HEK293T (cell line): ENCODE data around the gene SNX18.

Source experiments
- CTCF ChIA-PET: fragments of 350-600 bp; formaldehyde crosslinking; extraction: SDS; loops from one replicate; lab custom pipeline; 2021; ENCODE audit warnings: antibody characterized with exemption, inconsistent platforms; lab: Yijun Ruan, JAX
- POLR2A ChIA-PET: fragments of 350-600 bp; formaldehyde crosslinking; extraction: SDS; loops from one replicate; lab custom pipeline; 2020; ENCODE audit warnings: antibody characterized with exemption, inconsistent platforms; lab: Yijun Ruan, JAX
- DNase-seq: peaks from one replicate; pipeline ENCODE4 v3.0.0; 2012; ENCODE audit warnings: mixed read lengths; ENCODE audit errors: extremely low spot score
- ARNT ChIP-seq: fragments of 450-650 bp; IDR thresholded peaks from 2 replicates; pipeline ENCODE4 v1.6.1; 2017; ENCODE audit warnings: mild to moderate bottlenecking
- BHLHE40 ChIP-seq: fragments of 450-650 bp; IDR thresholded peaks from 2 replicates; pipeline ENCODE4 v1.6.1; 2016; ENCODE audit warnings: mild to moderate bottlenecking, moderate library complexity, borderline replicate concordance
- CTBP1 ChIP-seq: fragments of 450-650 bp; IDR thresholded peaks from 2 replicates; pipeline ENCODE4 v1.6.1; 2016; ENCODE audit warnings: borderline replicate concordance
- ELF4 ChIP-seq: fragments of 450-650 bp; IDR thresholded peaks from 2 replicates; pipeline ENCODE4 v1.6.1; 2017; ENCODE audit warnings: antibody characterized with exemption
- FOXA1 ChIP-seq: fragments of 450-650 bp; IDR thresholded peaks from 2 replicates; pipeline ENCODE4 v1.6.1; 2016; ENCODE audit warnings: mild to moderate bottlenecking
- FOXK2 ChIP-seq: fragments of 450-650 bp; IDR thresholded peaks from 2 replicates; pipeline ENCODE4 v1.6.1; 2016; ENCODE audit warnings: mild to moderate bottlenecking
- FOXM1 ChIP-seq: fragments of 450-650 bp; IDR thresholded peaks from 2 replicates; pipeline ENCODE4 v1.6.1; 2017; ENCODE audit warnings: mild to moderate bottlenecking, borderline replicate concordance
- HDGF ChIP-seq: fragments of 450-650 bp; IDR thresholded peaks from 2 replicates; pipeline ENCODE4 v1.6.1; 2017; ENCODE audit warnings: antibody characterized with exemption, borderline replicate concordance
- L3MBTL2 ChIP-seq: fragments of 450-650 bp; conservative IDR thresholded peaks from 2 replicates; pipeline ENCODE4 v1.6.1; 2016; ENCODE audit warnings: mild to moderate bottlenecking
- LEF1 ChIP-seq: fragments of 450-650 bp; IDR thresholded peaks from 2 replicates; pipeline ENCODE4 v1.6.1; 2017; ENCODE audit warnings: mild to moderate bottlenecking, borderline replicate concordance
- NFRKB ChIP-seq: fragments of 450-650 bp; IDR thresholded peaks from 2 replicates; pipeline ENCODE4 v1.6.1; 2016; ENCODE audit warnings: mild to moderate bottlenecking, moderate library complexity
- SP1 ChIP-seq: fragments of 450-650 bp; IDR thresholded peaks from 2 replicates; pipeline ENCODE4 v1.6.1; 2017
- SUZ12 ChIP-seq: fragments of 450-650 bp; IDR thresholded peaks from 2 replicates; pipeline ENCODE4 v1.6.1; 2016; ENCODE audit warnings: mild to moderate bottlenecking
- TARDBP ChIP-seq: fragments of 450-650 bp; IDR thresholded peaks from 2 replicates; pipeline ENCODE4 v1.6.1; 2016
- ZNF384 ChIP-seq: fragments of 450-650 bp; IDR thresholded peaks from 2 replicates; pipeline ENCODE4 v1.6.1; 2016
- TF ChIP-seq, protein P1 (sequence below): fragments of 450-650 bp; IDR thresholded peaks from 2 replicates; pipeline ENCODE4 v1.6.1; 2016

SNX18 gene

GRCh38 chr5:54580997-54581811, 63.6 kb downstream of the SNX18 start:
- ChIA-PET POLR2A (no interaction called here), CTCF (no interaction called here)
- TF ChIP-seq LEF1 (no peak), NFRKB (no peak), SP1 (no peak), ARNT (no peak), FOXA1 (no peak), SUZ12 (no peak), L3MBTL2 (no peak), CTBP1 (no peak), BHLHE40 (no peak), FOXK2 (no peak), TARDBP (no peak), FOXM1 (no peak)
- TF ChIP-seq, protein P1, sequence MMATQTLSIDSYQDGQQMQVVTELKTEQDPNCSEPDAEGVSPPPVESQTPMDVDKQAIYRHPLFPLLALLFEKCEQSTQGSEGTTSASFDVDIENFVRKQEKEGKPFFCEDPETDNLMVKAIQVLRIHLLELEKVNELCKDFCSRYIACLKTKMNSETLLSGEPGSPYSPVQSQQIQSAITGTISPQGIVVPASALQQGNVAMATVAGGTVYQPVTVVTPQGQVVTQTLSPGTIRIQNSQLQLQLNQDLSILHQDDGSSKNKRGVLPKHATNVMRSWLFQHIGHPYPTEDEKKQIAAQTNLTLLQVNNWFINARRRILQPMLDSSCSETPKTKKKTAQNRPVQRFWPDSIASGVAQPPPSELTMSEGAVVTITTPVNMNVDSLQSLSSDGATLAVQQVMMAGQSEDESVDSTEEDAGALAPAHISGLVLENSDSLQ: no peak
- DNase-seq: no peak

- no peak for TF ChIP-seq SUZ12
- TF ChIP-seq L3MBTL2: no peak
- no peak for TF ChIP-seq FOXK2
- TF ChIP-seq SP1: no peak
- no peak for TF ChIP-seq ELF4
- no peak for TF ChIP-seq ZNF384
- no peak for TF ChIP-seq FOXM1
- TF ChIP-seq CTBP1: no peak
- TF ChIP-seq, protein P1: no peak
- no peak for TF ChIP-seq NFRKB
- no peak for TF ChIP-seq TARDBP
- TF ChIP-seq LEF1: no peak
- no peak for TF ChIP-seq HDGF
- no peak for TF ChIP-seq FOXA1
- TF ChIP-seq BHLHE40: no peak
- no peak for TF ChIP-seq ARNT
- POLR2A ChIA-PET: no interaction called here
- DNase-seq: no peak
- CTCF ChIA-PET: interaction anchor here (0.9 kb wide), 1 partner anchor 91 kb away, joined by 3 read pairs; no protein-coding TSS in a partner anchor
These were observed 64.4 kb downstream of the SNX18 start for GRCh38 chr5:54581831-54582548.

DNA sequence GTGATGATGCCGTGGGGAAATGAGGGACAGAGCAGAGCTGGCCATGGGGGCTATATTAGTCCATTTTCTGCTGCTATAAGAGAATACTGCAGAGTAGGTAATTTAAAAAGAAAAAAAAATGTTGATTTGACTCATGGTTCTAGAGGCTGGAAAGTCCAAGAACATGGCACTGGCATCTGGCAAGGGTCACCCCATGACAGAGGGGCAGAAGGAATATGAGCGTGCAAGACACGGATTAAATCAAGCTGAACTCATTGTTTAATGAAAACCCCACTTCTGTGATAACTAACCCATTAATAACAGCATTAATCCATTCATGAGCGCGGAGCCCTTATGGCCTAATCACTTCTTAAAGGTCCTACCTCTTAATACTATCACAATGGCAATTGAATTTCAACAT, 68.8 kb downstream of the SNX18 start:
- no peak for DNase-seq
- CTCF ChIA-PET: no interaction called here
- POLR2A ChIA-PET: no interaction called here
- no peak for TF ChIP-seq HDGF
- no peak for TF ChIP-seq BHLHE40
- no peak for TF ChIP-seq FOXM1
- TF ChIP-seq CTBP1: no peak
- TF ChIP-seq NFRKB: no peak
- no peak for TF ChIP-seq ARNT
- no peak for TF ChIP-seq SP1
- TF ChIP-seq TARDBP: no peak
- TF ChIP-seq L3MBTL2: no peak
- no peak for TF ChIP-seq ZNF384
- TF ChIP-seq, protein P1: no peak
- TF ChIP-seq LEF1: no peak
- no peak for TF ChIP-seq FOXK2
- no peak for TF ChIP-seq SUZ12

DNA sequence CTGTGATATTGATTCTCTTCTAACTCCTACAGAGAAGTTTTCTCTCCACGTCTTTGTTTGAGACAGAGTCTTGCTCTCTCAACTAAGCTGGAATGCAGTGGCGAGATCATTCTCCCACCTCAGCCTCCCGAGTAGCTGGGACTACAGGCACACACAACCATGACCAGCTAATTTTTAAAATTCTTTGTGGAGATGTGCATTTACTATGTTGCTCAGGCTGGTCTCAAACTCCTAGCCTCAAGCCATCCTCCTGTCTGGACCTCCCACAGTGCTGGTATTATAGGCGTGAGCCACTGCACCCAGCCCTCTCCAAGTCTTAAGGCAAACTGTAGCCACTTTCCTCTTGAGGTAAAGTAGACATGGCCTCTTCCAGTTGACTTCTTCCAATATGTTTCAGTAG, 72.2 kb downstream of the SNX18 start:
- ChIA-PET POLR2A (no interaction called here), CTCF (no interaction called here)
- TF ChIP-seq NFRKB: no peak
- TF ChIP-seq SUZ12: no peak
- TF ChIP-seq ARNT: no peak
- no peak for TF ChIP-seq BHLHE40
- TF ChIP-seq ZNF384: no peak
- DNase-seq: no peak

GRCh38 chr5:54590824-54591223, 73.3 kb downstream of the SNX18 start:
- POLR2A ChIA-PET: no interaction called here
- CTCF ChIA-PET: no interaction called here
- DNase-seq: no peak
- TF ChIP-seq ELF4: no peak
- TF ChIP-seq ARNT: no peak
- TF ChIP-seq FOXK2: no peak
- TF ChIP-seq FOXM1: no peak
- no peak for TF ChIP-seq LEF1
- TF ChIP-seq, protein P1: no peak
- TF ChIP-seq SUZ12: no peak
- no peak for TF ChIP-seq TARDBP
- no peak for TF ChIP-seq SP1
- TF ChIP-seq HDGF: no peak
- TF ChIP-seq L3MBTL2: no peak
- TF ChIP-seq CTBP1: no peak
- TF ChIP-seq ZNF384: no peak
